Renal pelvis (tissue), 4 donors: ENCODE data around the gene NIT2. TPM values are rescaled to one million over a fixed set of nuclear protein-coding genes. Genes with fewer than 3 reads are reported as not detected.

ENCODE experiments used
- DNase-seq: peaks from one replicate; pipeline ENCODE4 v3.0.0-alpha.2; 2013
- polyA plus RNA-seq, 3 donors: library from polyadenylated mRNA; unstranded; fragments of 120-200 nt; gene quantifications; one replicate each; pipeline ENCODE4 v1.2.1, GENCODE V29; 2013; ENCODE audit not compliant: insufficient read length in 3 of 3

NIT2 gene
- polyA plus RNA-seq, 3 donors: 114 to 122 (median 121) TPM

- DNase-seq: no peak
Observed at GRCh38 chr3:100384733-100385525, 50.4 kb downstream of the NIT2 start.

GRCh38 chr3:100386437-100387074 lies 52.0 kb downstream of the NIT2 start:
- DNase-seq: no peak

GRCh38 chr3:100389025-100389424 lies 54.5 kb downstream of the NIT2 start:
- no peak for DNase-seq

- no peak for DNase-seq
Observed at GRCh38 chr3:100395679-100396431, 61.3 kb downstream of the NIT2 start.

- no peak for DNase-seq
Observed at GRCh38 chr3:100396967-100397366, 62.4 kb downstream of the NIT2 start.

DNA sequence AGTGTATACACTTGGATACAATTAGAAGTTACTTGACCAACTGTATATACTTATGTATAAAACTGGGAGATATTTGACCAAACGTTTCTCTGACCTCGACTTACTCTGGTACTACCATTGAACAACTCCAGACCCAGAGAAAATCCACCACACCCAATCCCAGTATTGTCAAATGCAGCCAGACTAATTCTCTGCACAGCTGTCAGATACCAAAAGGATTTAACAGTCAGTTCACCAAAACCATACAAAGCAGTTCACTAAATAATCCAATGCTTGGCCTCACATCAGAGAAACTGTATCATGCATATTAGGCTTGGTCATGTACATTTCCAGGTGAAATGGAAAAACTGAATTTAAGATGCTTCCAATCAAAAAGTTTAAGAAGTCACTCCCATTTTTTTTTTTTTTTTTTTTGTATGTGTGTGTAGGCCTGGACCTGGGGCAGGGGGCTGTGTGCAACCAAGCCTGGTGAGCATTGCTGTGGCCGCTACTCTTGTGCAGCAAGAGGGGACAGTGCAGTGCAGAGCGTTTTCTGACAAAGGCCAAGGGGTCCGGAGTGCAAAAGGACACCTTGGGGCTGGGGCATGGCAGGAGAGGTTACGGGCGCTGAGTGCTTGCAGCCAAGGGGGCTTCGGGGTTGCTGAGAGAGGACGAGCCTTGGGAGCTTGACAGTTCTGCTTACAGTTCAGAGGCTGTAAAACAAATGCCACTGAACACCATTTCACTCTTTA lies 64.9 kb downstream of the NIT2 start:
- DNase-seq: no peak

DNA sequence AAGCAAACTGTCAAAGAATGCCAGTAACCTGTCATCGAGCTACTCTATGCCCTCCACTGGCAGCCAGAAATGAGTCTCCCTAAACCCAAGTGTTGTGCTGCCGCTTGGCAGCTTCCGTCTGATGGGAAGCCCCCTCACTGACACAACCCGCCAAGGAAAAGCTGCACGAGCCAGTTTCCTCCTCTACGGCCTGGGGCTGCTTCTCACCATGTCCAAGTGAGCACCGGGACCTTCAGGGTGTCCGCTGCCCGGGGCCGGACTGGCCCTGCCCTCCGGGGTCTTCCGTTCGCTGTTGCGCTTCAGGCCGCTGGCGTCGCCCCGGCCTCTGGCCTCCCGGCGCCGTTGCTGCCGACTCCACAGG lies 65.8 kb downstream of the NIT2 start:
- DNase-seq: no peak

- DNase-seq: peak; percentile 97
Observed at GRCh38 chr3:100400780-100401673, 66.5 kb downstream of the NIT2 start, which contains the start of the genes LNP1 and TOMM70. TSS of gene LNP1 (plus strand) at chr3:100401539. CDS start at chr3:100429730, 28,191 bp downstream. TSS of gene TOMM70 (minus strand) at chr3:100401089. CDS start at chr3:100400949, 140 bp downstream.

GRCh38 chr3:100401674-100402041 lies 67.1 kb downstream of the NIT2 start:
- peak; percentile 35 for DNase-seq

GRCh38 chr3:100402256-100402655 lies 67.7 kb downstream of the NIT2 start:
- DNase-seq: peak; percentile 58

GRCh38 chr3:100402891-100403290 lies 68.3 kb downstream of the NIT2 start:
- DNase-seq: no peak

DNA sequence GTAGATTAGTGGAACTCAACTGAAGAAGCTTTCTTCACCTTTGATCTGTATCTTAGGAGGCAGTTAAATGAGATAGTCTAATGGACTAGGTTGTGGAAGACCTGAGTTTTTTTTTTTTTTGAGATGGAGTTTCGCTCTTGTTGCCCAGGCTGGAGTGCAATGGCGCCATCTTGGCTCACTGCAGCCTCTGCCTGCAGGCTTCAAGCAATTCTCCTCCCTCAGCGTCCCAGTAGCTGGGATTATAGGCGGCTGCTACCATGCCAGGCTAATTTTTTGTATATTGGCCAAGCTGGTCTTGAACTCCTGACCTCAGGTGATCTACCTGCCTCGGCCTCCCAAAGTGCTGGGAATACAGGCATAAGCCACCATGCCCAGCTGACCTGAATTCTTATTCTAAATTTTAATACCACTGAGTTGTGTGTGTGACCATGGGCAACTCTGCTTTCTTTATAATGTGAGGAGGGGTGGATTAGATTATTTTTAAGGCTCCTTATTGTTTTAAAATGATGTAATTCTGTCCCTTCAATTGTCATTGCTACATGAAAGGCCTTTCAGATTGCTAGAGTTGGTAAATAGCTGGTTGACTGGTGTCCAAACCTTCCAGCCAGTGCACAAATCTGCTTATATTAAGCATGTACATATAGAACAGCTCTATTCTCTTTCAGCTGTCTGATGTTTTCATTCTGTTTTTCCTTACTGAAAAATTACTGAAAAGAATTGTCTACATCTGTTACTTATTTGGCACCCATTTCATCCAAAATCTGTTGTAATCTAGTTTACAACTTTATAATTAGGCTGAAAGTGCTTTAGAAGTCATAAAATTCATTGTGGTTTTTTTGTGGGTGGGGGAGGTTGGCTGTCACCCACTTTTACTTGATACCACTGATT lies 69.0 kb downstream of the NIT2 start:
- DNase-seq: no peak

DNA sequence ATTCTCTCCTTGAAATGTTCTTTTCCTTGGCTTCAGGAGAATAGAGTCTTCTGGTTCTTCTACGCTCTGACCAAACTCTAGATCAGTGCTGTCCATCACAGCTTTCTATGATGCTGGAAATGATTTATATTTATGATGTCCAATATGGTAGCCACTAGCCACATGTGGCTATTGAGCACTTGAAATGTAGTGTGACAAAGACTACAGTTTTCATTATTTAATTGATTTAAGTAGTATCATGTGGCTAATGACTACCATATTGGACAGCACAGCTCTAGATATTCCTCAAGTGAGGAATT lies 69.6 kb downstream of the NIT2 start:
- DNase-seq: no peak

GRCh38 chr3:100407164-100407563 lies 72.6 kb downstream of the NIT2 start:
- no peak for DNase-seq

- no peak for DNase-seq
Observed at GRCh38 chr3:100407977-100408532, 73.5 kb downstream of the NIT2 start.
